ENCODE measurements around the gene CCDC171.

DNA sequence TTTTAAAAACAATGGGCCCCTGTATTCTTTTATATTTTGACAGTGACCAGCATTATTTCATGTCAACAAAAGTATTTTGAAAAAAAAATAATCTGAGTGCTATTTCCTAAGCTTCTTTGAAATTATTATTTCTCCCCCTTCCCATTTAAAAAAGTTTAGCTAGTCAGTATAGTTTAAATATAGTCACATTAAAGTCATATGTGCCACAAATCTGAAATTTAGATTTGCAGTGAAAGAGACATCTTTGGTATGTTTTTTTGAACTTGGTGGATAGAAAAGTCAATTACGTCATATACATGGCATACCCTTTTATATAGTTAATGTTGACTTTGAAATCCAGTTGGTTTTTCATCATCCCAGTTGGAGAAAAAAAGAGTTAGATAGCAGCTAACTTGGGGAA is 297.0 kb downstream of the CCDC171 start:
- no peak for TF ChIP-seq POLR2AphosphoS5 (IDR thresholded peaks at IDR 0.05)
- no peak for TF ChIP-seq POLR2A (IDR thresholded peaks at IDR 0.05)
- no peak for TF ChIP-seq EP300 (IDR thresholded peaks at IDR 0.05)
- TF ChIP-seq, protein P1, sequence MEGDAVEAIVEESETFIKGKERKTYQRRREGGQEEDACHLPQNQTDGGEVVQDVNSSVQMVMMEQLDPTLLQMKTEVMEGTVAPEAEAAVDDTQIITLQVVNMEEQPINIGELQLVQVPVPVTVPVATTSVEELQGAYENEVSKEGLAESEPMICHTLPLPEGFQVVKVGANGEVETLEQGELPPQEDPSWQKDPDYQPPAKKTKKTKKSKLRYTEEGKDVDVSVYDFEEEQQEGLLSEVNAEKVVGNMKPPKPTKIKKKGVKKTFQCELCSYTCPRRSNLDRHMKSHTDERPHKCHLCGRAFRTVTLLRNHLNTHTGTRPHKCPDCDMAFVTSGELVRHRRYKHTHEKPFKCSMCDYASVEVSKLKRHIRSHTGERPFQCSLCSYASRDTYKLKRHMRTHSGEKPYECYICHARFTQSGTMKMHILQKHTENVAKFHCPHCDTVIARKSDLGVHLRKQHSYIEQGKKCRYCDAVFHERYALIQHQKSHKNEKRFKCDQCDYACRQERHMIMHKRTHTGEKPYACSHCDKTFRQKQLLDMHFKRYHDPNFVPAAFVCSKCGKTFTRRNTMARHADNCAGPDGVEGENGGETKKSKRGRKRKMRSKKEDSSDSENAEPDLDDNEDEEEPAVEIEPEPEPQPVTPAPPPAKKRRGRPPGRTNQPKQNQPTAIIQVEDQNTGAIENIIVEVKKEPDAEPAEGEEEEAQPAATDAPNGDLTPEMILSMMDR (IDR thresholded peaks at IDR 0.05), result no peak
